H9 (cell line): Measurements from ENCODE around the gene LXN. TPM values are rescaled to one million over a fixed set of nuclear protein-coding genes. Genes with fewer than 3 reads are reported as not detected.

Source experiments
- DNase-seq: peaks from one replicate; pipeline ENCODE4 v3.0.0-alpha.2; 2017
- H2AFZ ChIP-seq: one replicate; pipeline ENCODE4 v1.6.1; 2013; ENCODE audit warnings: mild to moderate bottlenecking, low read length, control low read depth, moderate library complexity
- H2AK5ac ChIP-seq: 2 replicates; pipeline ENCODE4 v1.6.1; 2013; ENCODE audit warnings: low read length, control low read depth, mixed read lengths; ENCODE audit not compliant: insufficient read length
- H2BK120ac ChIP-seq: one replicate; pipeline ENCODE4 v1.6.1; 2013; ENCODE audit warnings: low read depth, mild to moderate bottlenecking, low read length, control low read depth, inconsistent platforms; ENCODE audit not compliant: poor library complexity, severe bottlenecking
- H2BK12ac ChIP-seq: 2 replicates; pipeline ENCODE4 v1.6.1; 2013; ENCODE audit warnings: low read length, control low read depth, mixed read lengths, low read depth; ENCODE audit not compliant: insufficient read length
- H2BK15ac ChIP-seq: 2 replicates; pipeline ENCODE4 v1.6.1; 2013; ENCODE audit warnings: low read depth, low read length, control low read depth
- H2BK20ac ChIP-seq: one replicate; pipeline ENCODE4 v1.6.1; 2013; ENCODE audit warnings: low read depth, mild to moderate bottlenecking, low read length, control low read depth, inconsistent platforms; ENCODE audit not compliant: poor library complexity, severe bottlenecking
- H2BK5ac ChIP-seq: 2 replicates; pipeline ENCODE4 v1.6.1; 2013; ENCODE audit warnings: low read length, control low read depth, mixed read lengths; ENCODE audit not compliant: insufficient read length
- H3K14ac ChIP-seq: 2 replicates; pipeline ENCODE4 v1.6.1; 2013; ENCODE audit warnings: low read length, control low read depth; ENCODE audit not compliant: insufficient read depth
- H3K18ac ChIP-seq: 2 replicates; pipeline ENCODE4 v1.6.1; 2013; ENCODE audit warnings: low read depth, mild to moderate bottlenecking, mixed read lengths, low read length, control low read depth; ENCODE audit not compliant: insufficient read length
- H3K23ac ChIP-seq: 2 replicates; pipeline ENCODE4 v1.6.1; 2013; ENCODE audit warnings: low read length, control low read depth, mixed read lengths, low read depth; ENCODE audit not compliant: insufficient read length
- H3K23me2 ChIP-seq: 2 replicates; pipeline ENCODE4 v1.6.1; 2013; ENCODE audit warnings: low read depth, mild to moderate bottlenecking, mixed read lengths, low read length, control low read depth; ENCODE audit not compliant: insufficient read length, poor library complexity, severe bottlenecking
- H3K27ac ChIP-seq: 2 replicates; pipeline ENCODE4 v1.5.1; 2013; ENCODE audit warnings: low read length, control low read depth, mixed read lengths, low read depth; ENCODE audit not compliant: insufficient read length
- H3K27me3 ChIP-seq: 2 replicates; pipeline ENCODE4 v1.6.1; 2013; ENCODE audit warnings: low read length, control low read depth, inconsistent platforms; ENCODE audit not compliant: insufficient read depth
- H3K4ac ChIP-seq: 2 replicates; pipeline ENCODE4 v1.6.1; 2013; ENCODE audit warnings: low read depth, mild to moderate bottlenecking, control low read depth, inconsistent platforms, low read length, moderate library complexity
- H3K4me1 ChIP-seq: 2 replicates; pipeline ENCODE4 v1.6.1; 2013; ENCODE audit warnings: low read length, control low read depth, inconsistent platforms; ENCODE audit not compliant: insufficient read depth
- H3K4me2 ChIP-seq: 2 replicates; pipeline ENCODE4 v1.6.1; 2013; ENCODE audit warnings: low read length, control low read depth, mixed read lengths; ENCODE audit not compliant: insufficient read length, insufficient read depth
- H3K56ac ChIP-seq: 2 replicates; pipeline ENCODE4 v1.6.1; 2013; ENCODE audit warnings: low read depth, mild to moderate bottlenecking, mixed read lengths, low read length, control low read depth; ENCODE audit not compliant: insufficient read length
- H3K79me1 ChIP-seq: 2 replicates; pipeline ENCODE4 v1.6.1; 2013; ENCODE audit warnings: low read depth, mild to moderate bottlenecking, moderate library complexity, low read length, control low read depth, inconsistent platforms; ENCODE audit not compliant: insufficient read depth, poor library complexity, severe bottlenecking
- H3K79me2 ChIP-seq: 2 replicates; pipeline ENCODE4 v1.6.1; 2013; ENCODE audit warnings: low read length, control low read depth, inconsistent platforms; ENCODE audit not compliant: insufficient read depth
- H3K9ac ChIP-seq: 2 replicates; pipeline ENCODE4 v1.6.1; 2013; ENCODE audit warnings: low read length, control low read depth, mixed read lengths; ENCODE audit not compliant: insufficient read length; ENCODE audit errors: extremely low read depth
- H3K9me3 ChIP-seq: one replicate; pipeline ENCODE4 v1.6.1; 2013; ENCODE audit warnings: low read depth, low read length, inconsistent platforms; ENCODE audit not compliant: control insufficient read depth
- H3T11ph ChIP-seq: one replicate; pipeline ENCODE4 v1.6.1; 2013; ENCODE audit warnings: mild to moderate bottlenecking, low read length, control low read depth, inconsistent platforms
- H4K20me1 ChIP-seq: one replicate; pipeline ENCODE4 v1.6.1; 2013; ENCODE audit not compliant: control insufficient read depth, insufficient read length, insufficient read depth
- H4K5ac ChIP-seq: 2 replicates; pipeline ENCODE4 v1.6.1; 2013; ENCODE audit warnings: low read depth, mild to moderate bottlenecking, mixed read lengths, low read length, control low read depth; ENCODE audit not compliant: insufficient read length
- H4K8ac ChIP-seq: replicated peaks from 2 replicates; pipeline ENCODE4 v1.6.1; 2013; ENCODE audit warnings: low read length, control low read depth, mixed read lengths, low read depth; ENCODE audit not compliant: insufficient read length
- H4K91ac ChIP-seq: 2 replicates; pipeline ENCODE4 v1.6.1; 2013; ENCODE audit warnings: low read depth, mild to moderate bottlenecking, moderate library complexity, mixed read lengths, low read length, control low read depth; ENCODE audit not compliant: insufficient read length
- H3K27ac Mint-ChIP-seq, 3 experiments: 2 replicates in 2 of 3; 3 replicates in 1 of 3; pipeline ENCODE4 v1.8.0; 2020 to 2021; ENCODE audit warnings: mixed read lengths in 3 of 3, mild to moderate bottlenecking in 1 of 3, moderate library complexity in 1 of 3
- H3K27me3 Mint-ChIP-seq: 2 replicates; pipeline ENCODE4 v1.8.0; 2021; ENCODE audit warnings: low read depth, mild to moderate bottlenecking, moderate library complexity, mixed read lengths
- H3K36me3 Mint-ChIP-seq, 3 experiments: 2 replicates in 2 of 3; 3 replicates in 1 of 3; pipeline ENCODE4 v1.8.0; 2020 to 2021; ENCODE audit warnings: low read depth in 3 of 3, mixed read lengths in 3 of 3; ENCODE audit not compliant: insufficient read depth in 1 of 3
- H3K4me1 Mint-ChIP-seq, 2 experiments: 2 replicates each; pipeline ENCODE4 v1.8.0; 2020; ENCODE audit warnings: mixed read lengths in 2 of 2
- H3K4me3 Mint-ChIP-seq, 2 experiments: 2 replicates in 1 of 2; 3 replicates in 1 of 2; pipeline ENCODE4 v1.8.0; 2020 to 2021; ENCODE audit warnings: mild to moderate bottlenecking in 2 of 2, mixed read lengths in 2 of 2, moderate library complexity in 1 of 2
- H3K9me3 Mint-ChIP-seq, 2 experiments: 2 replicates in 1 of 2; 3 replicates in 1 of 2; pipeline ENCODE4 v1.8.0; 2020; ENCODE audit warnings: mild to moderate bottlenecking in 2 of 2, mixed read lengths in 2 of 2, moderate library complexity in 1 of 2
- CTCF ChIP-seq: fragments of 200-600 bp; sonication (generic); conservative IDR thresholded peaks from 3 replicates; pipeline ENCODE4 v1.8.0; 2021; ENCODE audit warnings: antibody characterized with exemption, mild to moderate bottlenecking
- WGBS: extraction: QIAGEN DNeasy Blood & Tissue Kit; methylation state at CpG from one replicate; pipeline ENCODE4 v1.1.7; 2013; ENCODE audit warnings: missing lambda C conversion rate, low lambda C conversion rate, mixed read lengths; ENCODE audit not compliant: insufficient read length; ENCODE audit errors: extremely low coverage; 5-methylcytosine and 5-hydroxymethylcytosine counted together
- total RNA-seq: library from RNA; stranded (reverse); gene quantifications from 2 replicates; pipeline ENCODE4 v1.2.1, GENCODE V29; 2021

Gene LXN
- total RNA-seq, 1 experiment from 2014 or later, result 6.7 TPM

- no peaks in the 10 kb centered on the region for H3K23me2 ChIP-seq
- no peak overlapping the region for H3K4me2 ChIP-seq
Observed at GRCh38 chr3:158710601-158711000, 38.2 kb upstream of the LXN start.

More at GRCh38 chr3:158710601-158711000, 38.2 kb upstream of the LXN start:
- Histone ChIP-seq H3K4me1 (no peaks in the 10 kb centered on the region), H4K91ac (no peak overlapping the region), H3K14ac (no peak overlapping the region), H3K56ac (no peak overlapping the region), H3K23ac (no peak overlapping the region), H3K27ac (no peak overlapping the region), H2AK5ac (no peak overlapping the region), H3T11ph (no peak overlapping the region), H3K4ac (no peak overlapping the region), H3K79me2 (no peaks in the 10 kb centered on the region), H4K8ac (no peak overlapping the region), H2BK12ac (no peak overlapping the region), H3K27me3 (no peaks in the 10 kb centered on the region), H4K20me1 (no peaks in the 10 kb centered on the region), H2AFZ (no peak overlapping the region), H3K79me1 (no peaks in the 10 kb centered on the region), H2BK15ac (no peak overlapping the region), H4K5ac (no peak overlapping the region), H3K18ac (no peak overlapping the region), H2BK120ac (no peak overlapping the region), H2BK20ac (no peak overlapping the region), H3K9ac (no peak overlapping the region), H2BK5ac (no peak overlapping the region), H3K9me3 (no peaks in the 10 kb centered on the region)
- no peak for TF ChIP-seq CTCF
- Mint-ChIP-seq H3K36me3 (peaks cover 0 to 14% (median 2%) of the 10 kb centered on the region in 3 experiments; a peak in 3 of 7 replicates), H3K4me3 (no peak overlapping the region), H3K27ac (no peak overlapping the region), H3K4me1 (peaks cover 15 to 17% of the 10 kb centered on the region in 2 experiments), H3K27me3 (no peaks in the 10 kb centered on the region), H3K9me3 (no peaks in the 10 kb centered on the region)
- no peak for DNase-seq
- WGBS, result no CpG with 5 or more reads among the region's 4 CpGs
